T-helper 2 cell (primary cell): Measurements from ENCODE around the gene SLC26A1.
"Not testable (repeated sequence)": the region's sequence is repeated elsewhere in the genome, so short reads cannot be mapped to it uniquely, and the experiment has no call there.

Experiments
- DNase-seq, 5 experiments: peaks; one replicate each; pipeline versions ENCODE4 v3.0.0 to v3.0.0-alpha.2; 2012 to 2022

The SLC26A1 gene

GRCh38 chr4:952881-953573 is 40.2 kb downstream of the SLC26A1 start:
- DNase-seq: no peak

GRCh38 chr4:951594-952468 is 41.4 kb downstream of the SLC26A1 start:
- no peak for DNase-seq

- DNase-seq: no peak
These were observed 42.0 kb downstream of the SLC26A1 start for GRCh38 chr4:951186-951585.

GRCh38 chr4:950136-951020 is 42.8 kb downstream of the SLC26A1 start:
- DNase-seq: no peak

GRCh38 chr4:949656-950055 is 43.5 kb downstream of the SLC26A1 start:
- DNase-seq: no peak

- DNase-seq: no peak
These were observed 44.3 kb downstream of the SLC26A1 start for GRCh38 chr4:948936-949300.

GRCh38 chr4:948101-948935 is 44.9 kb downstream of the SLC26A1 start:
- no peak for DNase-seq

- no peak for DNase-seq
These were observed 45.7 kb downstream of the SLC26A1 start for GRCh38 chr4:947491-947971.

- DNase-seq: no peak
These were observed 46.4 kb downstream of the SLC26A1 start for GRCh38 chr4:946517-947471.

- no peak for DNase-seq
These were observed 47.1 kb downstream of the SLC26A1 start for GRCh38 chr4:946103-946450.

GRCh38 chr4:945274-946102 is 47.7 kb downstream of the SLC26A1 start:
- no peak for DNase-seq

GRCh38 chr4:939508-939907 is 53.7 kb downstream of the SLC26A1 start:
- DNase-seq: not testable (repeated sequence)
